Tibial nerve (tissue), 4 donors: Measurements from ENCODE around the gene PDGFB.

Experiments
- EP300 ChIP-seq, 2 donors: sonication (generic); formaldehyde crosslinking; IDR thresholded peaks; one replicate each; pipeline ENCODE4 v1.6.1; 2017; ENCODE audit warnings: antibody characterized with exemption in 2 of 2, mild to moderate bottlenecking in 1 of 2
- TF ChIP-seq, protein P1 (sequence below), 5 experiments: fragments of 200-600 bp in 3 of 5; fragments of 450-650 bp in 2 of 5; sonication (generic) in 3 of 5; IDR thresholded peaks; one replicate each; pipeline ENCODE4 v1.5.1; 2016 to 2019; ENCODE audit warnings: antibody characterized with exemption in 5 of 5, mild to moderate bottlenecking in 3 of 5, moderate library complexity in 2 of 5

DNA sequence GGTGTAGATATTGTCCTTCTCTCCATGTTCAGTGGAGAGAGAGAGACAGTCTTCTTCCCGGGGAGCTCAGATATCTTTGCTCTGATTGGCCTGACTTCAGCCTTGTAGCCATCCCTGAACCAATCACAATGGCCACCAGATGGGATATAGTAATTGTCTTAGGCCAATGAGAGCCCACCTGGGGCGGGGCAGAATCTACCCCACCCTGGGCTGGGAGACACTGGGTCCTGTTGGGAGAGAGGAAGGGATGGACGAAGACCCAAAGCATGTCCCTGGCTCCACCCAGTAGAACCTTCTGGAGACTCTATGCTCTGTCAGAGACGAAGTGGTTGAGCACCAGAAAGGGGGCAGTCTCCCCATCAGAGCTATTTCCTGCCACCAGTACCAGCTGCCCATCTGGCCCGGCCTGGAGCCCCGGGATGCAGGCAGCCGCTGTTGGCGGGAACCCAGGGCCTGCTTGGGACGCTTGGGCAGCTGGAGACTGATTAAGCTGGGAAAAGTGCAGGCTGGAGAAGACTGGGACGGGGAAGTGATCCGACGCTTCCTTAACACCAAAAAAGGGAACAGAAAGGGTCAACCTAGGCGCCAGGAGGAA, 60.7 kb downstream of the PDGFB start:
- no peak for TF ChIP-seq EP300 (IDR thresholded peaks at IDR 0.05)
- TF ChIP-seq, protein P1, sequence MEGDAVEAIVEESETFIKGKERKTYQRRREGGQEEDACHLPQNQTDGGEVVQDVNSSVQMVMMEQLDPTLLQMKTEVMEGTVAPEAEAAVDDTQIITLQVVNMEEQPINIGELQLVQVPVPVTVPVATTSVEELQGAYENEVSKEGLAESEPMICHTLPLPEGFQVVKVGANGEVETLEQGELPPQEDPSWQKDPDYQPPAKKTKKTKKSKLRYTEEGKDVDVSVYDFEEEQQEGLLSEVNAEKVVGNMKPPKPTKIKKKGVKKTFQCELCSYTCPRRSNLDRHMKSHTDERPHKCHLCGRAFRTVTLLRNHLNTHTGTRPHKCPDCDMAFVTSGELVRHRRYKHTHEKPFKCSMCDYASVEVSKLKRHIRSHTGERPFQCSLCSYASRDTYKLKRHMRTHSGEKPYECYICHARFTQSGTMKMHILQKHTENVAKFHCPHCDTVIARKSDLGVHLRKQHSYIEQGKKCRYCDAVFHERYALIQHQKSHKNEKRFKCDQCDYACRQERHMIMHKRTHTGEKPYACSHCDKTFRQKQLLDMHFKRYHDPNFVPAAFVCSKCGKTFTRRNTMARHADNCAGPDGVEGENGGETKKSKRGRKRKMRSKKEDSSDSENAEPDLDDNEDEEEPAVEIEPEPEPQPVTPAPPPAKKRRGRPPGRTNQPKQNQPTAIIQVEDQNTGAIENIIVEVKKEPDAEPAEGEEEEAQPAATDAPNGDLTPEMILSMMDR (IDR thresholded peaks at IDR 0.05) = no peak
